Adrenal gland (tissue), 12 donors: ENCODE data around the gene MAL. TPM values are rescaled to one million over a fixed set of nuclear protein-coding genes. Genes with fewer than 3 reads are reported as not detected.

ENCODE experiments used
- DNase-seq, 7 donors: peaks; one replicate each; pipeline ENCODE4 v3.0.0-alpha.2; 2019 to 2020
- H3K27ac ChIP-seq, 5 donors: fragments of 200-600 bp; sonication (generic) in 4 of 5; 1 replicate in 3 of 5; 2 replicates in 2 of 5; pipeline versions ENCODE4 v1.5.1 to v1.8.0; 2016 to 2020; ENCODE audit warnings: mild to moderate bottlenecking in 1 of 5
- H3K27me3 ChIP-seq: fragments of 200-600 bp; 2 replicates; pipeline ENCODE4 v1.8.0; 2021
- H3K36me3 ChIP-seq, 2 donors: fragments of 200-600 bp; replicated peaks in 1 of 2; 1 replicate in 1 of 2; 2 replicates in 1 of 2; pipeline versions ENCODE4 v1.5.1 to v1.8.0; 2018 to 2022
- H3K4me1 ChIP-seq, 2 donors: fragments of 200-600 bp; replicated peaks in 1 of 2; 1 replicate in 1 of 2; 2 replicates in 1 of 2; pipeline versions ENCODE4 v1.5.1 to v1.8.0; 2018 to 2021
- H3K4me3 ChIP-seq, 4 donors: fragments of 200-600 bp; sonication (generic) in 3 of 4; one replicate each; pipeline ENCODE4 v1.5.1; 2016 to 2018
- H3K9me3 ChIP-seq, 3 donors: fragments of 200-600 bp; sonication (generic) in 1 of 3; replicated peaks in 1 of 3; 1 replicate in 2 of 3; 2 replicates in 1 of 3; pipeline versions ENCODE4 v1.5.1 to v1.8.0; 2016 to 2021
- POLR2A ChIP-seq, 2 donors: fragments of 450-650 bp; IDR thresholded peaks; one replicate each; pipeline ENCODE4 v1.6.1; 2017; ENCODE audit warnings: antibody characterized with exemption in 2 of 2, mild to moderate bottlenecking in 2 of 2, moderate library complexity in 1 of 2
- WGBS, 4 donors: extraction: QIAGEN DNeasy Blood & Tissue Kit in 2 of 4; methylation state at CpG; one replicate each; pipeline versions ENCODE4 v1.1.5 to v1.1.7; 2013 to 2017; 5-methylcytosine and 5-hydroxymethylcytosine counted together
- intact Hi-C, 2 donors: fragments of 100-400 bp; cut with DNase I; formaldehyde crosslinking; loops; one replicate each; pipeline versions ENCODE4 v1.14.1 to v1.15.0; 2022 to 2023
- polyA plus RNA-seq, 3 donors: library from polyadenylated mRNA; stranded (reverse); fragments of 200-250 nt in 2 of 3; fragments of 350-450 nt in 1 of 3; fragmentation: Illumina TruSeq in 1 of 3; extraction: RNeasy Lipid Tissue Mini Kit (QIAGEN cat#74804) in 1 of 3; gene quantifications; one replicate each; pipeline ENCODE4 v1.2.3, GENCODE V29; 2013 to 2014
- total RNA-seq, 9 donors: library from RNA; depleted of rRNA in 4 of 9; stranded (reverse); fragments of >200 nt in 4 of 9; fragments of 120-200 nt in 1 of 9; fragmentation: NEBNext Ultra II Directional in 1 of 9; extraction: Animal tissue kit (Norgen Biotek cat#: 25700) in 1 of 9; gene quantifications; one replicate each; pipeline versions ENCODE4 v1.1.0 to v1.2.4, GENCODE V29; 2013 to 2023
- TF ChIP-seq, protein P1 (sequence below), 6 experiments: fragments of 450-650 bp in 4 of 6; fragments of 200-600 bp in 2 of 6; sonication (generic) in 1 of 6; IDR thresholded peaks; 1 replicate in 5 of 6; 2 replicates in 1 of 6; pipeline versions ENCODE4 v1.5.1 to v1.8.0; 2016 to 2021; ENCODE audit warnings: antibody characterized with exemption in 6 of 6, mild to moderate bottlenecking in 2 of 6, moderate library complexity in 1 of 6
- donor health status: healthy with polysubstance abuse.
- donor health status: Bipolar disorder and iron deficiency.
- donor health status: DM: yes; HTN: yes; CAD: no.
- donor health status: DM: no; HTN: no; CAD: no.
- donor health status: DM: no; HTN: no; CAD: no.
- donor health status: DM: yes; HTN: yes; CAD: no.

Gene MAL
- total and polyA plus RNA-seq, 12 donors, result 0.32 to 4.5 (median 0.68) TPM; not detected in 4

GRCh38 chr2:95043300-95044093 is 18.0 kb downstream of the MAL start:
- peak; percentile 84 to 92 (median 91) for DNase-seq
- TF ChIP-seq, protein P1, sequence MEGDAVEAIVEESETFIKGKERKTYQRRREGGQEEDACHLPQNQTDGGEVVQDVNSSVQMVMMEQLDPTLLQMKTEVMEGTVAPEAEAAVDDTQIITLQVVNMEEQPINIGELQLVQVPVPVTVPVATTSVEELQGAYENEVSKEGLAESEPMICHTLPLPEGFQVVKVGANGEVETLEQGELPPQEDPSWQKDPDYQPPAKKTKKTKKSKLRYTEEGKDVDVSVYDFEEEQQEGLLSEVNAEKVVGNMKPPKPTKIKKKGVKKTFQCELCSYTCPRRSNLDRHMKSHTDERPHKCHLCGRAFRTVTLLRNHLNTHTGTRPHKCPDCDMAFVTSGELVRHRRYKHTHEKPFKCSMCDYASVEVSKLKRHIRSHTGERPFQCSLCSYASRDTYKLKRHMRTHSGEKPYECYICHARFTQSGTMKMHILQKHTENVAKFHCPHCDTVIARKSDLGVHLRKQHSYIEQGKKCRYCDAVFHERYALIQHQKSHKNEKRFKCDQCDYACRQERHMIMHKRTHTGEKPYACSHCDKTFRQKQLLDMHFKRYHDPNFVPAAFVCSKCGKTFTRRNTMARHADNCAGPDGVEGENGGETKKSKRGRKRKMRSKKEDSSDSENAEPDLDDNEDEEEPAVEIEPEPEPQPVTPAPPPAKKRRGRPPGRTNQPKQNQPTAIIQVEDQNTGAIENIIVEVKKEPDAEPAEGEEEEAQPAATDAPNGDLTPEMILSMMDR (IDR thresholded peaks at IDR 0.05), result no peak
- no peak for TF ChIP-seq POLR2A (IDR thresholded peaks at IDR 0.05)
- WGBS, 4 donors, result 36 to 54% (median 41%) methylated on average over 12 to 17 of the region's 17 CpGs
- H3K4me1 ChIP-seq, result peaks cover 0 to 4% of the 10 kb centered on the region in 2 donors
- H3K4me3 ChIP-seq, result no peak overlapping the region
- no peaks in the 10 kb centered on the region for H3K9me3 ChIP-seq
- H3K27me3 ChIP-seq, result no peaks in the 10 kb centered on the region
- peak overlapping the region in 1 of 5 donors; percentile 13 for H3K27ac ChIP-seq
- no peaks in the 10 kb centered on the region for H3K36me3 ChIP-seq
- intact Hi-C loops, result no loop called here

GRCh38 chr2:95044601-95045000 is 19.1 kb downstream of the MAL start:
- no peak overlapping the region for H3K4me3 ChIP-seq
- 75 to 82% (median 77%) methylated on average over 2 to 5 of the region's 5 CpGs for WGBS, 4 donors
- no peaks in the 10 kb centered on the region for H3K36me3 ChIP-seq
- no peak for DNase-seq
- no peak for TF ChIP-seq POLR2A (IDR thresholded peaks at IDR 0.05)
- TF ChIP-seq, protein P1 (IDR thresholded peaks at IDR 0.05), result no peak
- H3K27me3 ChIP-seq, result no peaks in the 10 kb centered on the region
- peaks cover 0 to 4% of the 10 kb centered on the region in 2 donors for H3K4me1 ChIP-seq
- H3K27ac ChIP-seq, result no peak overlapping the region
- intact Hi-C loops, result no loop called here
- H3K9me3 ChIP-seq, result no peaks in the 10 kb centered on the region

- TF ChIP-seq POLR2A (IDR thresholded peaks at IDR 0.05), result no peak
- TF ChIP-seq, protein P1 (IDR thresholded peaks at IDR 0.05), result no peak
- WGBS, 4 donors, result 80 to 86% (median 85%) methylated on average over 13 of the region's 13 CpGs
- Histone ChIP-seq H3K36me3 (no peaks in the 10 kb centered on the region), H3K27me3 (no peaks in the 10 kb centered on the region), H3K9me3 (no peaks in the 10 kb centered on the region), H3K4me3 (no peak overlapping the region), H3K4me1 (peaks cover 0 to 4% of the 10 kb centered on the region in 2 donors), H3K27ac (no peak overlapping the region)
- intact Hi-C loops, result no loop called here
- DNase-seq, result no peak
Measured at GRCh38 chr2:95046371-95047112, 21.0 kb downstream of the MAL start.
